Lower leg skin (tissue), 4 donors: ENCODE results near the gene ADAMTSL1. TPM values are rescaled to one million over a fixed set of nuclear protein-coding genes. Genes with fewer than 3 reads are reported as not detected.

Source experiments
- DNase-seq, 2 donors: peaks; one replicate each; pipeline ENCODE4 v3.0.0-alpha.2; 2019; ENCODE audit warnings: low spot score in 2 of 2
- H3K4me3 ChIP-seq: fragments of 200-600 bp; sonication (generic); 2 replicates; pipeline ENCODE4 v1.5.1; 2017; ENCODE audit warnings: mild to moderate bottlenecking, low read depth; ENCODE audit not compliant: poor library complexity, severe bottlenecking
- POLR2A ChIP-seq, 2 donors: fragments of 450-650 bp; IDR thresholded peaks; one replicate each; pipeline ENCODE4 v1.6.1; 2016 to 2017; ENCODE audit warnings: antibody characterized with exemption in 2 of 2, mild to moderate bottlenecking in 1 of 2, moderate library complexity in 1 of 2
- WGBS, 2 donors: methylation state at CpG; one replicate each; pipeline ENCODE4 v1.1.5; 2018; 5-methylcytosine and 5-hydroxymethylcytosine counted together
- intact Hi-C: fragments of 100-400 bp; cut with DNase I; formaldehyde crosslinking; loops from one replicate; pipeline ENCODE4 v1.15.0; 2023; ENCODE audit warnings: low total_unique reads
- total RNA-seq, 4 donors: library from RNA; depleted of rRNA; stranded (reverse); fragments of >200 nt; gene quantifications; one replicate each; pipeline ENCODE4 v1.1.0, GENCODE V29; 2016
- TF ChIP-seq, protein P1 (sequence below), 3 donors: fragments of 450-650 bp; IDR thresholded peaks; one replicate each; pipeline ENCODE4 v1.5.1; 2016; ENCODE audit warnings: antibody characterized with exemption in 3 of 3, mild to moderate bottlenecking in 3 of 3, moderate library complexity in 2 of 3

The ADAMTSL1 gene
- total RNA-seq, 4 donors from 2014 or later: 1.2 to 3.6 (median 1.9) TPM

DNA sequence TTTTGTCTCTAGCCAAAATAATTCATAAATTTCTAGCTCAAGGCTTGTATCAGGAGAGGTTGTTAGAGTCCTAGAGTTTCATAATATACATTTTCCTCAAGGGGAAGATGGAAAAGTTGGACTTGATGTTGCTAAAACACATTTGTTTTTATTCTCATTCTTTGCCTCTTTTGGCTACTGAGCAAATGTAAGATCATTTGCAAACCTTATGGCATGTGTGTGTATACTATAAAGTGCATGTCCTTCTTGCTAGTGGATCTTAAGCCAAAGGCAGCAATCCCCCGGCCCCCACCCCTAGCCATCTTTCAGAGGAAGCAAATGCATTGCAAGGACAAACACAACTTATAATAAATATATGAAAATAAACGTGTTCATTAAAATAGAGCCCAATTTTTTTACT, 43.0 kb downstream of the ADAMTSL1 start:
- H3K4me3 ChIP-seq: no peak overlapping the region
- no peak for TF ChIP-seq POLR2A (IDR thresholded peaks at IDR 0.05)
- TF ChIP-seq, protein P1, sequence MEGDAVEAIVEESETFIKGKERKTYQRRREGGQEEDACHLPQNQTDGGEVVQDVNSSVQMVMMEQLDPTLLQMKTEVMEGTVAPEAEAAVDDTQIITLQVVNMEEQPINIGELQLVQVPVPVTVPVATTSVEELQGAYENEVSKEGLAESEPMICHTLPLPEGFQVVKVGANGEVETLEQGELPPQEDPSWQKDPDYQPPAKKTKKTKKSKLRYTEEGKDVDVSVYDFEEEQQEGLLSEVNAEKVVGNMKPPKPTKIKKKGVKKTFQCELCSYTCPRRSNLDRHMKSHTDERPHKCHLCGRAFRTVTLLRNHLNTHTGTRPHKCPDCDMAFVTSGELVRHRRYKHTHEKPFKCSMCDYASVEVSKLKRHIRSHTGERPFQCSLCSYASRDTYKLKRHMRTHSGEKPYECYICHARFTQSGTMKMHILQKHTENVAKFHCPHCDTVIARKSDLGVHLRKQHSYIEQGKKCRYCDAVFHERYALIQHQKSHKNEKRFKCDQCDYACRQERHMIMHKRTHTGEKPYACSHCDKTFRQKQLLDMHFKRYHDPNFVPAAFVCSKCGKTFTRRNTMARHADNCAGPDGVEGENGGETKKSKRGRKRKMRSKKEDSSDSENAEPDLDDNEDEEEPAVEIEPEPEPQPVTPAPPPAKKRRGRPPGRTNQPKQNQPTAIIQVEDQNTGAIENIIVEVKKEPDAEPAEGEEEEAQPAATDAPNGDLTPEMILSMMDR (IDR thresholded peaks at IDR 0.05): no peak
- WGBS, 2 donors: 51 to 65% methylated on average over 2 of the region's 2 CpGs
- DNase-seq: no peak
- intact Hi-C loops: no loop called here

DNA sequence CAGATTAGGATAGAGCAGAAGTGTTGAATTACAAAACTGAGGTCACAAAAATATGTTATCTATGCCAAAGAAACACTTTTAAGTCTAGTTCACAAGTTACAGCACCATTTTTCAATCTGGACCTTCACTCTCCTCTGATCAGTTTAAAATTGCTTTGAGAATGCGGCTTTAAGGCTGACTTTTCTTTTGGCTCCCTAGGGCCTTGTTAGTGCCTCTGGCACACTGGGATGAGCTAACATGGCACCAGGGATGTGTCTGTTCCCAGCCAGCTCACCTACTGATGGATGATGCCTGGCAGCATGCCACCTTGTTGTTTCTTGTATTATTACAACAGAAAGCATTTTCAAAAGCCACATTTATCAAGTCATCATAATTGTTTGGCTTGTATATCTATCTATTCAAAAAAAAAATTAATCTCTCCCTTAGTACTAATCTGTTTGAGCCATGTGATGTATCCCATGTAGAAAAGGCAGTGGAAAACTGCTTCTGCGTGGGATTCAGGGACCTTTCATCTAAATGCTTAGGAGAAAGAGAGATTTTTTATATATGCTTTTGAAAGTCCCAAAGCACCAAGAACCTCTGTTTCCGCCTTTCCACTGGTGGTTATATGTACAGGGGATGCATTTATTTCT, 46.6 kb downstream of the ADAMTSL1 start:
- H3K4me3 ChIP-seq: no peak overlapping the region
- no peak for TF ChIP-seq POLR2A (IDR thresholded peaks at IDR 0.05)
- TF ChIP-seq, protein P1 (IDR thresholded peaks at IDR 0.05): no peak
- WGBS, 2 donors: 61 to 72% methylated on average over 3 of the region's 3 CpGs
- DNase-seq: no peak
- intact Hi-C loops: no loop called here

DNA sequence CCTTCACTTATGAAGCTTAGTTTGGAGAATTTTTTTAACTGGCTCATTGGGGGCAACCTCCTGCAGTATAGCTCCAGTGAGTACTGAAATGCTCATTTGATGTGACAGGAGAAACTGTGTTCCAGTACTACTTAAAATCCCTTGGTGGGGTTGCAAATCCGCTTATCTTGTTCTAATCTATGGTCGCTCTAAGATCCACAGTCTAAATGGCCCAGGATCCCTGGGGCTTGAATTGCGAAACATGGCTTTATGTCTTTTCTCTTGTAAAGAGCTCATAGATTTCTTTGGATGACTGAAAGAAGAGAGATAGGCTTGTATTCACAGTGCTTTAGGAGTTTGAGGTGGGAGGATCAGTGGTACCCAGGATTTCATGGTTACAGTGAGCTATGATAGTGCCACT, 52.7 kb downstream of the ADAMTSL1 start:
- H3K4me3 ChIP-seq: no peak overlapping the region
- TF ChIP-seq, protein P1 (IDR thresholded peaks at IDR 0.05): no peak
- no peak for TF ChIP-seq POLR2A (IDR thresholded peaks at IDR 0.05)
- 93 to 95% methylated on average over 3 of the region's 3 CpGs for WGBS, 2 donors
- no peak for DNase-seq
- intact Hi-C loops: no loop called here

DNA sequence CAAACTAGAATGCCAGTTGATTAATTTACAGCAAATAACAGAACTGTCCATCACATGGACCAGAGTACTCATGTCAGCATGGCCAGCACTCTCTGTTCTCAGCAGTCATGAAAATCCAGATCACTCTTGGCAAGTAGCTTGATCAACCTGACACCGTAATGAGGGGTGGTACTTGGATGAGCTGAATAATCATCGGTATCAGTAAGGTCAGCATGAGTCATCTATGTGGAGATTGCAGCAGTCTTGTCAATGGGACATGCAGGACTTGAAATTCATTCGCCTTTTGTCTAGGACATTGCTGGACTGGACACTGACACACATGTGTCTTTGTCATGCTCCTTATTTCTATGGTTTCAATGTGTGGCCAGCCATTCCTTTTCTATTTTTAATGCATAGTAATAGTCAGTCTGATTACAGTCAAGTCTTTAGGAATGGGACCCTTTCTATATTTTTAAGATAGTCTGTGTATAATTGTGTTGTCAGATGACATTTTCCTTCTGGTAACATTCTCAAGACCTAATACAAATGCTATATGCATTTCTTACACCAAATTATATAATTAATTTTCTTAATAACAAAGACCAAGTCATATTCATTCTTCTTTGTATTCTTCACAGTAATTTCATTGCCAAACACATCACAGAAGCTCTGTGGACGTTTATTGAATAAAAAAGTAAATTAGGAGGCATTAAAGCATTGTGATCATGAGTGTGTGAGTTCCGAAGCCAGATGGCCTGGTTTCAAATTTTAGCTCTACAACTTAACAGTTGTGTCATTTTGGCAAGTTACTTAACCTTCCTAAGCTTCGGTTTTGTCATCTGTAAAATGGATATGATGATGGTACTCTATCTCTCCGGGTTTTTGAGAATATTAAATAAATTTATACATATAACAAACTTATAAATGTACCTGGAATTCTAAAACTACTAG, 57.4 kb downstream of the ADAMTSL1 start:
- peak in 1 of 2 donors; percentile 24 for DNase-seq
- no peak overlapping the region for H3K4me3 ChIP-seq
- intact Hi-C loops: no loop called here
- WGBS, 2 donors: 66 to 70% methylated on average over 7 of the region's 7 CpGs
- TF ChIP-seq POLR2A (IDR thresholded peaks at IDR 0.05): no peak
- TF ChIP-seq, protein P1 (IDR thresholded peaks at IDR 0.05): no peak

DNA sequence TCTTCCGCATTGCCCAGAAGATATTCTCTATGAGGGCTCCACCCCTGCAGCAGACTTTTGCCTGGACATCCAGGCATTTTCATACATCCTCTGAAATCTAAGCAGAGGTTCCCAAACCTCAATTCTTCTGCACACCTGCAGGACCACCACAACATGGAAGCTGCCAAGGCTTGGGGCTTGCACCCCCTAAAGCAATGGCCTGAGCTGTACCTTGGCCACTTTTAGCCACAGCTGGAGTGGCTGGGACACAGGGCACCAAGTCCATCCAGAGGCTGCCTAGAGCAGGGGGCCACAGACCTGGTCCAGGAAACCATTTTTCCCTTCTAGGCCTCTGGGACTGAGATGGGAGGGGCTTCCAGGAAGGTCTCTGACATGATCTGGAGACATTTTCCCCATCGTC, 60.7 kb downstream of the ADAMTSL1 start:
- no peak for TF ChIP-seq POLR2A (IDR thresholded peaks at IDR 0.05)
- TF ChIP-seq, protein P1 (IDR thresholded peaks at IDR 0.05): no peak
- no peak overlapping the region for H3K4me3 ChIP-seq
- intact Hi-C loops: no loop called here
- no peak for DNase-seq
- 96 to 98% methylated on average over 2 of the region's 2 CpGs for WGBS, 2 donors
